CD14-positive monocyte (primary cell): ENCODE measurements around the gene SRC. TPM values are rescaled to one million over a fixed set of nuclear protein-coding genes. Genes with fewer than 3 reads are reported as not detected.

Experiments
- DNase-seq, 3 donors: peaks; one replicate each; pipeline ENCODE4 v3.0.0-alpha.2; 2011 to 2022
- H2AFZ ChIP-seq: 2 replicates; pipeline ENCODE4 v1.6.0; 2012; ENCODE audit warnings: mild to moderate bottlenecking, low read depth, low read length, inconsistent platforms; ENCODE audit not compliant: insufficient read depth, poor library complexity, severe bottlenecking
- H3K27ac ChIP-seq, 2 donors: 1 replicate in 1 of 2; 2 replicates in 1 of 2; pipeline ENCODE4 v1.5.1; 2012 to 2013; ENCODE audit warnings: low read length in 2 of 2, control low read depth in 1 of 2, inconsistent platforms in 1 of 2, low read depth in 1 of 2, mild to moderate bottlenecking in 1 of 2
- H3K27me3 ChIP-seq, 2 donors: one replicate each; pipeline versions ENCODE4 v1.6.0 to v1.6.1; 2011 to 2013; ENCODE audit warnings: low read length in 2 of 2; ENCODE audit not compliant: control insufficient read depth in 2 of 2, insufficient read depth in 2 of 2
- H3K36me3 ChIP-seq, 2 donors: replicated peaks in 1 of 2; 1 replicate in 1 of 2; 2 replicates in 1 of 2; pipeline versions ENCODE4 v1.5.1 to v1.6.1; 2012 to 2013; ENCODE audit warnings: low read length in 2 of 2, control low read depth in 1 of 2, inconsistent platforms in 1 of 2, mild to moderate bottlenecking in 1 of 2; ENCODE audit not compliant: insufficient read depth in 2 of 2, control insufficient read depth in 1 of 2
- H3K4me1 ChIP-seq, 2 donors: 1 replicate in 1 of 2; 2 replicates in 1 of 2; pipeline versions ENCODE4 v1.5.1 to v1.6.1; 2012 to 2013; ENCODE audit warnings: low read length in 2 of 2, control low read depth in 1 of 2, inconsistent platforms in 1 of 2, mild to moderate bottlenecking in 1 of 2, moderate library complexity in 1 of 2; ENCODE audit not compliant: insufficient read depth in 2 of 2, control insufficient read depth in 1 of 2
- H3K4me2 ChIP-seq: replicated peaks from 2 replicates; pipeline ENCODE3; 2012; ENCODE audit warnings: low read length, moderate library complexity, mild to moderate bottlenecking; ENCODE audit not compliant: poor library complexity, severe bottlenecking; ENCODE audit errors: extremely low read depth
- H3K4me3 ChIP-seq, 3 experiments: fragments of 200-600 bp in 1 of 3; sonication (generic) in 1 of 3; replicated peaks in 1 of 3; 1 replicate in 2 of 3; 2 replicates in 1 of 3; pipeline ENCODE4 v1.5.1; 2011 to 2013; ENCODE audit warnings: low read length in 3 of 3, mild to moderate bottlenecking in 3 of 3, control low read depth in 2 of 3, low read depth in 2 of 3, inconsistent platforms in 1 of 3, moderate library complexity in 1 of 3
- H3K79me2 ChIP-seq: 2 replicates; pipeline ENCODE4 v1.6.0; 2012; ENCODE audit warnings: mild to moderate bottlenecking, control low read depth, inconsistent platforms, low read length, moderate library complexity; ENCODE audit not compliant: insufficient read depth
- H3K9ac ChIP-seq: 2 replicates; pipeline ENCODE4 v1.6.0; 2017; ENCODE audit warnings: low read length, mild to moderate bottlenecking; ENCODE audit not compliant: insufficient read depth, poor library complexity, severe bottlenecking
- H3K9me3 ChIP-seq, 2 donors: replicated peaks in 1 of 2; 1 replicate in 1 of 2; 2 replicates in 1 of 2; pipeline versions ENCODE4 v1.5.1 to v1.6.1; 2012 to 2013; ENCODE audit warnings: low read length in 2 of 2, control low read depth in 1 of 2; ENCODE audit not compliant: control insufficient read depth in 1 of 2, insufficient read depth in 1 of 2
- H4K20me1 ChIP-seq: 2 replicates; pipeline ENCODE4 v1.6.0; 2012; ENCODE audit warnings: mild to moderate bottlenecking, low read length, control low read depth, moderate library complexity; ENCODE audit not compliant: insufficient read depth
- H3K27ac Mint-ChIP-seq, 7 donors: one replicate each; pipeline ENCODE4 v1.8.0; 2020; ENCODE audit warnings: mild to moderate bottlenecking in 7 of 7, mixed read lengths in 7 of 7, moderate library complexity in 6 of 7, inconsistent platforms in 2 of 7
- H3K27me3 Mint-ChIP-seq, 3 donors: one replicate each; pipeline ENCODE4 v1.8.0; 2021 to 2022; ENCODE audit warnings: low read depth in 3 of 3, mild to moderate bottlenecking in 3 of 3, mixed read lengths in 3 of 3, moderate library complexity in 3 of 3, inconsistent platforms in 1 of 3
- H3K36me3 Mint-ChIP-seq, 2 donors: one replicate each; pipeline ENCODE4 v1.8.0; 2020; ENCODE audit warnings: mixed read lengths in 2 of 2, inconsistent platforms in 1 of 2, mild to moderate bottlenecking in 1 of 2
- H3K4me1 Mint-ChIP-seq: one replicate; pipeline ENCODE4 v1.8.0; 2020; ENCODE audit warnings: mild to moderate bottlenecking, mixed read lengths
- H3K4me3 Mint-ChIP-seq, 2 donors: one replicate each; pipeline ENCODE4 v1.8.0; 2020; ENCODE audit warnings: mild to moderate bottlenecking in 2 of 2, mixed read lengths in 2 of 2, moderate library complexity in 1 of 2
- H3K9me3 Mint-ChIP-seq, 7 donors: one replicate each; pipeline ENCODE4 v1.8.0; 2020 to 2022; ENCODE audit warnings: mixed read lengths in 7 of 7, mild to moderate bottlenecking in 6 of 7, moderate library complexity in 6 of 7, inconsistent platforms in 2 of 7
- CTCF ChIP-seq: fragments of 200-600 bp; IDR thresholded peaks from one replicate; pipeline ENCODE4 v1.8.0; 2022; ENCODE audit warnings: antibody characterized with exemption, mild to moderate bottlenecking
- WGBS: methylation state at CpG from one replicate; pipeline ENCODE4 v1.1.5; 2013; ENCODE audit warnings: missing lambda C conversion rate; ENCODE audit not compliant: insufficient coverage; 5-methylcytosine and 5-hydroxymethylcytosine counted together
- intact Hi-C, 2 donors: fragments of 100-400 bp; cut with micrococcal nuclease; formaldehyde crosslinking; loops; one replicate each; pipeline versions ENCODE4 v1.15.0 to v1.15.1; 2023
- polyA plus RNA-seq, 3 donors: library from polyadenylated mRNA; depleted of rRNA in 1 of 3; unstranded in 2 of 3; stranded (reverse) in 1 of 3; fragments of 300-500 nt in 2 of 3; fragments of >200 nt in 1 of 3; fragmentation: Illumina TruSeq in 2 of 3; gene quantifications; 1 replicate in 2 of 3; 2 replicates in 1 of 3; pipeline ENCODE4 v1.2.3, GENCODE V29; 2012 to 2021

The SRC gene
- polyA plus RNA-seq, 3 donors: 4.9 to 55.1 (median 6.8) TPM

- no peak for DNase-seq
- Mint-ChIP-seq H3K36me3 (no peaks in the 10 kb centered on the region), H3K27me3 (peaks cover 2 to 19% (median 6%) of the 10 kb centered on the region in 3 donors), H3K4me1 (peaks cover 8% of the 10 kb centered on the region), H3K27ac (no peak overlapping the region), H3K9me3 (peaks cover 0 to 3% (median 0%) of the 10 kb centered on the region in 7 donors), H3K4me3 (no peak overlapping the region)
- Histone ChIP-seq H3K27ac (no peak overlapping the region), H3K79me2 (no peaks in the 10 kb centered on the region), H3K4me1 (peaks cover 18 to 27% of the 10 kb centered on the region in 2 donors), H3K27me3 (peaks cover 0 to 6% of the 10 kb centered on the region in 2 donors), H3K4me2 (no peak overlapping the region), H3K9me3 (no peaks in the 10 kb centered on the region), H2AFZ (no peak overlapping the region), H3K36me3 (no peaks in the 10 kb centered on the region), H4K20me1 (no peaks in the 10 kb centered on the region), H3K4me3 (no peak overlapping the region), H3K9ac (no peak overlapping the region)
- 54% methylated on average over 9 of the region's 9 CpGs for WGBS
- no peak for TF ChIP-seq CTCF
- intact Hi-C loops: no loop called here
Observed at GRCh38 chr20:37413379-37413778, 67.4 kb downstream of the SRC start.

DNA sequence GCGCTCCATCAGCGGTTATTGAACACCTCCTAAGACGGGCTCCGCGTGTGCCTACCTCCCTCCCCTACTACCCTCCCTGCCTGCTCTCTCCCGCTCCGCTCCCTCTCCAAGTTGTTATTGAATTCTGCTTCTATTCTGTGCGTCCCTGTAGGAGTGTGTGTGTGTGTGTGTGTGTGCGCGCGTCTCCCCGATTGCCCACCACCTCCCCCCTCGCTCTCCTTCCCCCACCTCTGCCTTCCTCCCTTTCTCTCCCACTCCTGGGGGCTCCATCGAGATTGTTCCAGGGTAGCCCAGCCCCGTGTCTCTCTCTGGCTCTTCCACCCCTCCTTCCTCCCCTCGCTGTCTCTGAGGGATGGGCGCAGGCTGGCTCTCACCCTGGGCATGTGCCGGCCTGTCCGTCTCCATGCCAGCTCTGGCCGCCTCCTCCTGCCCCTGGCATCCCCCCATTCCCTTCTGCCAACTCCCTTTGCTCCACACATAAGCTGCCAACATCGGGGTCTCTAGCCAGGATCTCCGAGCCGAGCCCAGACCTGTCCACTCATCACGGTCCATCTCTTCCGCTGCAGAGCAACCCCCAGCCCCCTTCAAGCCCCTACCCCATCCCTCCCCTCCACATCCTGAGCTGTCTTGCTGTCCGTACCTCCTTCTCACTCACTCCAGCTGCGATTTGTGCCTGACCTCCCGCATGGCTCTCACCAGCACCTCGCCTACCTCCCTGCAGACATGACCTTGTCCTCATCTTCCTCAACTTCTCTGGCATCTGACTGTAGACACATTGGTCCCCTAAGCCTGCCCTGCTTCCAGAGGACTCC is 68.5 kb downstream of the SRC start:
- Mint-ChIP-seq H3K27me3 (peaks cover 2 to 9% (median 2%) of the 10 kb centered on the region in 3 donors), H3K4me1 (peaks cover 1% of the 10 kb centered on the region), H3K27ac (no peak overlapping the region), H3K36me3 (no peaks in the 10 kb centered on the region), H3K9me3 (peaks cover 0 to 3% (median 0%) of the 10 kb centered on the region in 7 donors), H3K4me3 (no peak overlapping the region)
- Histone ChIP-seq H2AFZ (no peak overlapping the region), H3K9me3 (no peaks in the 10 kb centered on the region), H3K27me3 (peaks cover 0 to 6% of the 10 kb centered on the region in 2 donors), H3K4me1 (peaks cover 15 to 22% of the 10 kb centered on the region in 2 donors), H4K20me1 (no peaks in the 10 kb centered on the region), H3K4me3 (no peak overlapping the region), H3K27ac (no peak overlapping the region), H3K79me2 (no peaks in the 10 kb centered on the region), H3K36me3 (no peaks in the 10 kb centered on the region), H3K9ac (no peak overlapping the region), H3K4me2 (no peak overlapping the region)
- no peak for TF ChIP-seq CTCF
- intact Hi-C loops: no loop called here
- no peak for DNase-seq
- 91% methylated on average over 17 of the region's 29 CpGs for WGBS
